GM13977 (cell line): ENCODE measurements around the gene DLGAP4.
"Not testable (repeated sequence)": the region's sequence is repeated elsewhere in the genome, so short reads cannot be mapped to it uniquely, and the experiment has no call there.

ENCODE experiments used
- DNase-seq: peaks from one replicate; pipeline ENCODE4 v3.0.0; 2012; ENCODE audit warnings: low spot score
- CTCF ChIP-seq: IDR thresholded peaks from 2 replicates; pipeline ENCODE4 v1.5.1; 2012; ENCODE audit warnings: mild to moderate bottlenecking, control low read depth; ENCODE audit not compliant: insufficient read depth; ENCODE audit errors: extremely low read depth, missing control alignments
- in situ Hi-C: fragments of 300-500 bp; cut with MboI; formaldehyde crosslinking; loops from one replicate; pipeline ENCODE4 v1.12.0; 2022; ENCODE audit warnings: low sequenced_read_pairs, low pct_unique_long_range_greater_than_20kb, mixed read lengths, inconsistent platforms; ENCODE audit not compliant: unreplicated experiment

The DLGAP4 gene

GRCh38 chr20:36507746-36508145, 201.6 kb downstream of the DLGAP4 start:
- no peak for DNase-seq
- in situ Hi-C loops: no loop called here
- TF ChIP-seq CTCF: no peak

GRCh38 chr20:36519012-36519719, 213.0 kb downstream of the DLGAP4 start:
- no peak for DNase-seq
- in situ Hi-C loops: no loop called here
- TF ChIP-seq CTCF: no peak

- no peak for TF ChIP-seq CTCF
- in situ Hi-C loops: no loop called here
- no peak for DNase-seq
Measured at GRCh38 chr20:36519944-36520343, 213.8 kb downstream of the DLGAP4 start.

GRCh38 chr20:36521526-36521925, 215.4 kb downstream of the DLGAP4 start:
- DNase-seq: no peak
- no peak for TF ChIP-seq CTCF
- in situ Hi-C loops: no loop called here

- DNase-seq, in situ Hi-C loops: not testable (repeated sequence)
Measured at GRCh38 chr20:36522412-36522811, 216.3 kb downstream of the DLGAP4 start.

- in situ Hi-C loops: no loop called here
- no peak for DNase-seq
- no peak for TF ChIP-seq CTCF
Measured at GRCh38 chr20:36523341-36523740, 217.2 kb downstream of the DLGAP4 start.

GRCh38 chr20:36525620-36526365, 219.7 kb downstream of the DLGAP4 start:
- in situ Hi-C loops: no loop called here
- no peak for TF ChIP-seq CTCF

More at GRCh38 chr20:36525620-36526365, 219.7 kb downstream of the DLGAP4 start:
- no peak for DNase-seq
